Activated T-helper 1 cell treated with Interleukin-2 at 50 U/mL for 16 hours (primary cell): ENCODE data around the gene CCDC82.

Source experiments
- DNase-seq: peaks from one replicate; pipeline ENCODE4 v3.0.0-alpha.2; 2020; ENCODE audit warnings: low read depth

CCDC82 gene

GRCh38 chr11:96361778-96362177, 27.9 kb downstream of the CCDC82 start:
- DNase-seq: no peak

GRCh38 chr11:96358321-96358720, 31.4 kb downstream of the CCDC82 start:
- no peak for DNase-seq

DNA sequence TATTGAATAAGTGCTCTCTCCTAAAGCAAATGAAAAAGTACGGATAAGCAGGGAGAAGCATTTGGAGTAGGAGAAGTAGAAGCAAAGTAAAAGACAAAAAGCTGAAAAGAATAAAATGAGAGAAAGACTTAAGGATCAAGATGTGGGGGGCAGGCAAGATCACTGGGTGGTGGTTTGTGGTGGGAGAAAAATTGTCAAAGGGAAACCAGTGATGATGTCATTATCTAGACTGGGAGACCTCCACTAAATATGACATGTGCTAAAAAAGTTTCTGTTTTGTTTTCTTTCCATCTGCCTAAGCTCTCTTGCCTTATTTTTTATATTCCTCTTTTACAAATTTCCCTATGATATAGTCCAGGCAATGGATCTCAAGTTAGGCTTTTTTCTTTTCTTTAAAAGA, 31.9 kb downstream of the CCDC82 start:
- no peak for DNase-seq

DNA sequence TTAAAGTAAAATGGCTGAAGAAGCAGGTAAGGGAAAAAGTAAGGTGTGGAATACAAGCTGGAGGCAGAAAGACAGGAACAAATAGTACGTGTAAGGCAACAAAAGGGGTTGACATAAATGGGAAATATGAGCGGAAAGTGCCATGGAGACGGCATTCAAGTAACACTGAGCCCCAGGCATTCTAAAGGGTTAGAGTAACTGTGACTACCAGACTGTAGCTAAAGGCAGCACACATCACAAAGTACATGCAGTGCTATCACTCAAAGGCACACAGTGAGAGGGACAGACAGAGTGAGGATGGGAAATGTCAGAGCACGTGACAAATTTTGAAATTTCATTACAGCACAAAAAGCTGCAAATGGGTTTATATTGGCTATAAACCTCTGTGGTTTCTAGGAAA, 32.9 kb downstream of the CCDC82 start:
- no peak for DNase-seq

DNA sequence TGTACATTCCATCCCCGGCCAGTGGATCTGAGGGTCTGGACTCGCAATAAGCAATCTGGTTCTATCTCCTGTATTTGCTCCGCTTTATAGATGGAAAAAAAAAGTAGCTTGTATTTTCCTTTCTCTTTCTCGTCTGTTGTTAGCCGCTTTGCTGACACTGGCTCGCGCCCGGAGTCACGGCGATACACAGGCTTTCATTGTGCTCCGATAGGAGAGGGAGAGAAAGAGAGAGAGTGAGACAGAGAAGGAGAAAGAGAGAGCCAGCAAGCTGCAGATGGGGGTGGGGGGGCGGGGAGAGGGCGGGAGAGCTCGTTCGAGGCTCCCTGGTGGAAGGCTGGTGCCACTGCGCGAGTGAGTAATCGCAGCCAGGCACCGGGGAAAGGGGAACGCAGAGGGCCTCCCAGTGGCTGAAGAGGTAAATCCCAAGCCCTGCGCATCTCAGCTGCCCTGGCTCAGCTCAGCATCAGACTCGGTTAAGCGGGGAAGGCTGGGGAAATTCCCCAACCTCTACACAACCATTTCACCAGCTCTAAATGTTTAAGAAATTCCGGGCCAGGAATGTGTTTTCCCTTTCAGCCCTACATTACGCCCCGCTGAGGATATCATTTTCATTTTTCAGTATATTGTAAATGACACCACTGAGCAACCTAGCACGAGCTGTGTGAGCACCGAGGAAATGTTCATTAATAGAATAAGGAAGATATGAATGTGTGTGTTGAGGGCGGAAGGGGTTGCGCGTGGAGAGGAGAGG, 46.6 kb downstream of the CCDC82 start, which contains the start of gene MAML2:
Gene MAML2, minus strand, starts transcription at position 235 of the 751 bp plus-strand sequence. CDS start 1,300 bp downstream, outside the sequence.
- peak; percentile 83 for DNase-seq

DNA sequence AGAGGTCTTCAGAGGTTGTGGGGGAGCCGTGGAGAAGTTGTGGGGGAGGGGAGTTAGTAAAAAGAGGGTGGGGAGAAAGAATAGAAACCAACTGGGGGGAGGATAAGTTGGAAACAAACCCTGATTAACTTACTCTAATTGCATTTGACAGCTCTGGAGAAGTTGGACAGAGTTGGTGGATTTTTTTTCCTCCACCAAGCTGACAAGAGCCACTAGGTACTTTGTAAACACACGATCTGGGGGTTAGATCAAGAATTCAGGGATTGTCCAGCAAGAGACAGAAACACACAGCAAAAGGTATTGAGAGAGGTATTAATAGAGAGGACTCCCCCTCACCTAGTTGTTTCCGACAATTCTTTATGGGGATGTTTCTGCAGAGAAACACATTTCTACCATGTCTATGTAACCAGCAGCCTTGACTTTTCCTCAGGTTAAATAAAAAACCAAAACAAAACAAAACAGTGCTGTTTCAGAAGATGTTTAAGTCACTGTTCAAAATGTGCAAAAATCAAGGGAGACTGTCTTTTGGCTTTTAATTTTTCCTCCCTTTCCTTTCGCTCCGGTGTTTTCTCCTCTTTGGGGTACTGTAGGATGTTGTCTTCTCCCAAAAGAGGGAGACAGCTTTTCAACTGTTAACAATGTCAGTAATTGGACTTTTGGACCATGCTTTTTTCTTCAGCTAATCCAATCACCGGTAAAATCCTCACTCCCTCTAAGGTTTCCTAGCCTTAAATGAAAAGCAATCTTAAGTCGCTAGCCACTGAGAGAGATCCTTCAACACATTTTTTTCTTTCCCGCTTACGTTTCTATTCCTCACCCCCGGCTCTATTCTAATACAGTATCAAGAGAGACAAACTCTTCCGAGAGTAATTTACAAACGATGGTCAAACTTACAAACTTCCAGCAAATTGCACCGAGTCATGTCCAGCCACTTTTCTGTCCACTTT, 47.4 kb downstream of the CCDC82 start:
- no peak for DNase-seq

DNA sequence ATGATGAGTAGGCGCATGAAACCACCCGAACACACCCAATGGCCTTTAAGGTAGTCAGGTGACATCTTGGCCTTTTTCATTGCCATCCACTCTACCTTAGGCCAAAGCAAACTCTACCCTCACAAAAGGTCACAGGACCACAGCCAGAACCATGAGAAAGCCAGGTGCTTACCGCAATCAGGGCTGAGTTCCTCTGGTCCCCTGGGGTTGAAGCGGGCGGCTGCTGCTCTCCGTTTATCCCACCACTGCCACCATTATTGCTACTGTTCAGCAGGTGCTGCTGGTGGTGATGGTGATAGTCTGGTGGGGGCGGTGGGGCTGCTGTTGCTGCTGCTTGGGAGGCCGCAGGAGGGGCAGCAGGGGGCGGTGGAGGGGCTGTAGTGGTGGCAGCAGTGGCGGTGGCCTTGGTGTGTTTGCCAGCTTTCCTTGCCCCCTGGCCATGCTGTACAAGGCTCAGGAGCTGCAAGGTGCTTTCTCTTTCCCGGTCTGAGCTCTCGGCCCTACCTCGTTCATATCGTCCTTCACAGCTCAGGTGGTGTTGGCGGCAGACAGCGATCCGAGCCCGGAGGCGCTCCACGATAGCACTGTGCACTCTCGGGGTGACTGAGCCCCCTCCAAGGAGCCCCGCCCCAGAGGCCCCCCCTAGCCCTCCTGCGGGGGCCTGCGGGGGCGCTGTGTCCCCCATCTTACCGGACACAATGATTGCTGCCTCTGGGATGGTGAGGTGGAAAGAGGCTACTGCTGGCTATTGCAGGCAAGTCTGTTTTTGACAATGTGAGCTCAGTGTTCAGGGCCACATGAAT, 48.3 kb downstream of the CCDC82 start:
- peak; percentile 61 for DNase-seq

DNA sequence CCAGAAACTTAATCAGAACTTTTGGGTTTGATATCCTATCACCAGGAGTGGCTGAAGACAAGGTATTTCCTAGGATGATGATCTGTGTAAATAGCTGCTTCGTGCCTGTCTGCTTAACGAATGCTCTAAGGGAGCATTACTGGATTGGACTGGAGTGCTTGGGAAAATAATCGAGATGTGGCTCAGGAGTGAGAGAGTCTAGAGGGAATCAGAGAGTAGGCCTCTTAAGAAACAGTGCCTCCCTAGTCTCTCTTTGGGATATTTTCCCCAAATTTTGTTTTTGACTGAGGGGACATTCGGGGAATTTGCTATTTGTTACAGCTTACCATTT, 49.2 kb downstream of the CCDC82 start:
- no peak for DNase-seq

- no peak for DNase-seq
These were observed 49.8 kb downstream of the CCDC82 start for GRCh38 chr11:96339706-96340554.

DNA sequence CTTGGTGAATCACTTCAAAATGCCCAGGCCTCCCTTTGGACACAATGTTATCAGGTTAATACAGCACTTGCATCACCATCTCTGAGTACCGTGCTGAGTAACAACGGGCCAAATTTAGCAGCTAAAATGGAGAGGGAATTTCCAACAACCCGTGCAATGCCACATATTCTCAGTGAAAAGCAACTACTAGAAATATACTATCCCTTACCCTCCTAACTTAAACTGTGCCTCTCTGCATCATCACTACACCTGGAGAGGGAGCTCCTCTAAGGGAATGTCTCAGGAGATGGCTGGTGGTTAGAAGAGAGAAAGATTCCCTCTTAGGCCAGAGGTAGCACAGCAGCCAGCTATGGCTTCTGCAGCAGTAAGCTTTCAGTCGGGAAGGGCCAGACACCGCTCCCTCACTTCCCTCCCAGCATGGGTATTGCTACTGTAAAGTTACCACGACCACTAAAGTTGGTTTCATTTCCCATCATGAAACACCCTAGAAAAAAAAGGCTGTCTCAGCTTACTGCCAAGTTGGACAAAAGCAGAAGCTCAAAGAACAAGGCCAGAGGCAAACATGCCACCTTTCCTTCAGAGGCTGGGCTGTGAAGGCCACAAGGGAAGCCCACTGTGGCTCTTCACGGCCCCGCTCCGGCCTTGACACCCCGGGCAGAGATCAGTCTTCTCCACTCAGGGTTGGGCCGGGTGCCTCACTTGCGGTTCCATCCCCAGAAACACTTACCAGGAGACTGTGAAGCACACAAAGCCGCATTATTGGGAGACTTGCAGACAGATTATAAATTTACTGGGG, 50.6 kb downstream of the CCDC82 start:
- DNase-seq: no peak

GRCh38 chr11:96337541-96338431, 51.9 kb downstream of the CCDC82 start:
- DNase-seq: no peak

- no peak for DNase-seq
These were observed 54.3 kb downstream of the CCDC82 start for GRCh38 chr11:96335388-96335787.

- DNase-seq: no peak
These were observed 55.5 kb downstream of the CCDC82 start for GRCh38 chr11:96334219-96334618.

DNA sequence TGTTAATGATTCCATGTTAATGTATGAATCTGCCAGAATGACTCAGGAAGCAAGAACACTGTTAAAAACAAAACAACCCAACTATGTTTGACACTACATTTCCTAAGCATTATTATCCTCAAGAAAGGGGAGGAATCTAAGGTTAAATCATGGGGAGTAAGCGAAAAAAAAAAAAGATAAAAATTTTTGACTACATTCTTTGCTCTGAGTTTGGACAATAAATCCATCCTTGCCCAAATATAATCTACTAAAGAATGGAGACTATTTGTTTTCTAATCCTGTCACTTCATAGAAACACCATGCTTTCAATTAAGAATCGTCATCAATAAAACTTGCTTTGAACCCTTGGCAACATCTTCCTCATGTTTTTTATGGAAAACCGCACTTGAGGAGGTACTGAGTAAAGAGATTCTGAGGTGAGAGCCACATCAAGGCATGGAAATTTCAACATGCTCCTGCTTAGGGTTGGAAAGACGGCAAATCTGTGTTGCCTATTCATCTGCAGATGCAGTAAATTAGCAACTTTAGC, 56.5 kb downstream of the CCDC82 start:
- DNase-seq: no peak

- no peak for DNase-seq
These were observed 57.5 kb downstream of the CCDC82 start for GRCh38 chr11:96332126-96332771.

DNA sequence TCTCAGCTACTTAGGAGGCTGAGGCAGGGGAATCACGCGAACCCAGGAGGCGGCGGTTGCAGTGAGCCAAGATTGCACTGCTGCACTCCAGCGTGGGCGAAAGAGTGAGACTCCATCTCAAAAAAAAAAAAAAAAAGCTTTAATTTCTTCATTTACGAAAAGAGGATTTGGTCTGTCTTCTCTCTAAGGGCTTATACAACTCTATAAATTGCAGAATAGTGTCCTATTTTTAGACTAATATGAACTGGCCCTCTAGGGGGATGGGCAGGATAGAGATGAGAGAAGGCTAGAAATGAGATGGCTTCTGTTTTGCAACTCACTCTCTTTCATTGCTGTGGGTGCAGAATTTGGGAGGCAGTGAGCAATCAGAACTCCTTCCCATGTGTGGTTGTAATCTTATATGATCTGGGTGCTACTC, 58.0 kb downstream of the CCDC82 start:
- no peak for DNase-seq

DNA sequence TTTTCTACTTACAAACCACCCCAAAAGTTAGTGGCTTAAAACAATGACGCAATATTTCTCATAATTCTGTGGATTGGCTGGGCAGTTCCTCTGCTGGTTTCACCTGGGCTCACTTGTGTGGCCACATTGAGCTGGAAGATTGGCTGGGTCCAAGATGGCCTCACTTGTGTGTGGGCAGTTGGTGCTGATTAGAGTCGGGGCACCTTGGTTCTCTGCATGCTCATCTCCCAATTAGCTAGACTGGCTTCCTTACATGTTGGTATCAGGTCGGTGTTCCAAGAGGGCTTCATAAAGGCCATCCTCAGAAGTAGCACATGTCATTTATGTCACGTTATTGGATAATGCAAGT, 59.2 kb downstream of the CCDC82 start:
- DNase-seq: no peak

GRCh38 chr11:96329855-96330510, 59.7 kb downstream of the CCDC82 start:
- DNase-seq: no peak
